Subcutaneous abdominal adipose tissue (tissue), 5 donors: ENCODE measurements around the gene SPACA4.
"Not testable (repeated sequence)": the region's sequence is repeated elsewhere in the genome, so short reads cannot be mapped to it uniquely, and the experiment has no call there.

Source experiments
- H3K27ac ChIP-seq: one replicate; pipeline ENCODE4 v1.7.0; 2013; ENCODE audit warnings: low read depth, mild to moderate bottlenecking, inconsistent platforms, low read length, moderate library complexity
- H3K27me3 ChIP-seq, 5 donors: one replicate each; pipeline ENCODE4 v1.7.0; 2013; ENCODE audit warnings: low read length in 5 of 5, inconsistent platforms in 1 of 5; ENCODE audit not compliant: control insufficient read depth in 5 of 5, insufficient read depth in 4 of 5
- H3K36me3 ChIP-seq, 5 donors: one replicate each; pipeline ENCODE4 v1.7.0; 2013; ENCODE audit warnings: low read length in 5 of 5; ENCODE audit not compliant: control insufficient read depth in 5 of 5, insufficient read depth in 5 of 5
- H3K4me1 ChIP-seq, 5 donors: one replicate each; pipeline ENCODE4 v1.7.0; 2013; ENCODE audit warnings: low read length in 5 of 5, mild to moderate bottlenecking in 3 of 5, moderate library complexity in 1 of 5; ENCODE audit not compliant: control insufficient read depth in 5 of 5, insufficient read depth in 5 of 5
- H3K4me3 ChIP-seq, 5 donors: one replicate each; pipeline ENCODE4 v1.7.0; 2013; ENCODE audit warnings: low read length in 5 of 5, low read depth in 1 of 5
- H3K9ac ChIP-seq, 5 donors: one replicate each; pipeline ENCODE4 v1.7.0; 2013; ENCODE audit warnings: low read length in 5 of 5, mild to moderate bottlenecking in 4 of 5, moderate library complexity in 3 of 5
- H3K9me3 ChIP-seq, 5 donors: one replicate each; pipeline ENCODE4 v1.7.0; 2013; ENCODE audit warnings: low read length in 5 of 5; ENCODE audit not compliant: control insufficient read depth in 5 of 5
- donor health status: healthy.
- donor health status: healthy.
- donor health status: healthy.
- donor health status: healthy.
- donor health status: healthy.

SPACA4 gene

DNA sequence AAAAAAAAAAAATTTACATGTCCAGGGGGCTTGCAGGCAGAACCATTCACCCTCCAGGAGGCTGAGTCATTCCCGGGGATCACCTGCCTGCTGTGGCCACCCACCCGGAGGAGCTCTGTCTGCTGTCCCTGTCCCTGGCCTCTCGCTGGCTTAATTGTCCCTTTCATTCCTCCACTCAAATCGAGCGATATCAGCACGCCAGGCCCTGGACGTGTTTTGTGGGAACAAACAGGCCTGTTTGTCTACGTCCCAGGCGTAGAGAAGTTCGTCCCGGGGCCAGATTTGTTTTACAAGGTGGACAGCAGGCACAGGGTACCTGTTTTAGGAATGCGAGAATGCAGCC lies 33.4 kb upstream of the SPACA4 start:
- Histone ChIP-seq H3K27ac (no peak overlapping the region), H3K4me1 (peaks cover 2 to 10% (median 7%) of the 10 kb centered on the region in 5 donors), H3K4me3 (no peak overlapping the region), H3K9me3 (no peaks in the 10 kb centered on the region), H3K36me3 (no peaks in the 10 kb centered on the region), H3K9ac (no peak overlapping the region), H3K27me3 (peaks cover 0 to 2% (median 0%) of the 10 kb centered on the region in 5 donors)

GRCh38 chr19:48575931-48576622 lies 30.5 kb upstream of the SPACA4 start:
- Histone ChIP-seq H3K9me3 (no peaks in the 10 kb centered on the region), H3K4me1 (peaks cover 0 to 4% (median 0%) of the 10 kb centered on the region in 5 donors), H3K4me3 (no peak overlapping the region), H3K36me3 (no peaks in the 10 kb centered on the region), H3K9ac (no peak overlapping the region), H3K27ac (no peak overlapping the region), H3K27me3 (peaks cover 0 to 2% (median 0%) of the 10 kb centered on the region in 5 donors)

DNA sequence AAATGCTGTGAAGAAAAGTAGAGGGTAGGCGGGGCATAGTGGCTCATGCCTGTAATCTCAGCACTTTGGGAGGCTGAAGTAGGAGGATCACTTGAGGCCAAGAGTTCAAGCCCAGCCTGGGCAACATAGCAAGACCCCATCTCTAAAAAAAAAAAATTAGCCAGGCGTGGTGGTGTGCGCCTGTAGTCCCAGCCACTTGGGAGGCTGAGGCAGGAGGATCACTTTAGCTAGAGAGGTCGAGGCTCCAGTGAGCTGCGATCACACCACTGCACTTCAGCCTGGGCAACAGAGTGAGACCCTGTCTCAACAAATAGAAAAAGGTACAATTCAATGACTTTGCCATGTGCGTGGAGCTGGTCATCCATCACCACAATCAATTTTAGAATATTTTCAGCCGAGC lies 28.6 kb upstream of the SPACA4 start:
- H3K4me1 ChIP-seq, H3K9ac ChIP-seq, H3K27ac ChIP-seq, H3K4me3 ChIP-seq, H3K36me3 ChIP-seq, H3K9me3 ChIP-seq, H3K27me3 ChIP-seq: not testable (repeated sequence)

- no peaks in the 10 kb centered on the region for H3K9me3 ChIP-seq
- H3K4me1 ChIP-seq: peaks cover 0 to 8% (median 2%) of the 10 kb centered on the region in 5 donors
- H3K9ac ChIP-seq: no peak overlapping the region
- no peak overlapping the region for H3K4me3 ChIP-seq
- H3K27me3 ChIP-seq: peaks cover 0 to 2% (median 0%) of the 10 kb centered on the region in 5 donors
- H3K36me3 ChIP-seq: no peaks in the 10 kb centered on the region
- H3K27ac ChIP-seq: no peak overlapping the region
Observed at GRCh38 chr19:48578891-48579290, 27.7 kb upstream of the SPACA4 start.

GRCh38 chr19:48582168-48582567 lies 24.4 kb upstream of the SPACA4 start:
- H3K9ac ChIP-seq: no peak overlapping the region
- H3K4me3 ChIP-seq: no peak overlapping the region
- H3K4me1 ChIP-seq: peaks cover 4 to 18% (median 10%) of the 10 kb centered on the region in 5 donors
- H3K36me3 ChIP-seq: no peaks in the 10 kb centered on the region
- H3K27ac ChIP-seq: no peak overlapping the region
- no peaks in the 10 kb centered on the region for H3K27me3 ChIP-seq
- no peaks in the 10 kb centered on the region for H3K9me3 ChIP-seq

DNA sequence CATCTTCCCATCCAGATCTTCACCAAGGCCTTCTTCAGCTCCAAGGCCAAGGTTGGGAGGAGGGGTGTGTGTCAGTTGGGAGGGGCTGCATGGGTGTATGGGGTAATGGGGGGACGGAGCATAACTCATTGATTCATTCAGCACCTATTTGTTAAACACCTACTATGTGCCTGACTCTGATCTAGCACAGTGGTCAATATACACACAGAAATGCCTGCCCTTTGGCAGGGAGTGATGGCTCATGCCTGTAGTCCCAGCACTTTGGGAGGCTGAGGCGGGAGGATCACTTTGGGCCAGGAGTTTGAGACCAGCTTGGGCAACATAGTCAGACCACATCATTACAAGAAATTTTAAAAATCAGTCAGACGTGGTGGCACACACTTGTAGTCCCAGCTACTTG lies 19.2 kb upstream of the SPACA4 start:
- Histone ChIP-seq H3K9ac (no peak overlapping the region), H3K4me1 (peaks cover 4 to 29% (median 19%) of the 10 kb centered on the region in 5 donors), H3K4me3 (no peak overlapping the region), H3K27ac (no peak overlapping the region), H3K27me3 (no peaks in the 10 kb centered on the region), H3K36me3 (no peaks in the 10 kb centered on the region), H3K9me3 (no peaks in the 10 kb centered on the region)

GRCh38 chr19:48588670-48589401 lies 17.7 kb upstream of the SPACA4 start:
- Histone ChIP-seq H3K9ac (peak overlapping the region in 1 of 5 donors; percentile 25), H3K9me3 (no peaks in the 10 kb centered on the region), H3K4me1 (peaks cover 4 to 25% (median 19%) of the 10 kb centered on the region in 5 donors), H3K27ac (no peak overlapping the region), H3K36me3 (no peaks in the 10 kb centered on the region), H3K4me3 (peak overlapping the region; percentile 53 to 67 (median 58)), H3K27me3 (no peaks in the 10 kb centered on the region)

DNA sequence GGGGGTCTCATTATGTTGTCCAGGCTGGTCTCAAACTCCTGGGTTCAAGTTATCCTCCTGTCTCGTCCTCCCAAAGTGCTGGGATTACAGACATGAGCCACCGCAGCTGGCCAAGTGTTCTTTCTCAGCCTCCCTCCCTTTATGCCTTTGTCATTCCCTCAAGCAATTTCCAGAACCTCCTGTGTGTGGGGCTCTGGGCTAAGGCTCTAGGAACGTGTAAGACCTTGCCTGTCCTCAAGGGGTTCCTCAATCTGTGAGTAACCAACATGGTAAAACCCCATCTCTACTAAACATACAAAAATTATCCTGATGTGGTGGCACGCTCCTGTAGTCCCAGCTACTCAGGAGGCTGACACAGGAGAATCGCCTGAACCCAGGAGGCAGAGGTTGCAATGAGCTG lies 15.5 kb upstream of the SPACA4 start:
- Histone ChIP-seq H3K27ac (no peak overlapping the region), H3K4me3 (no peak overlapping the region), H3K9ac (no peak overlapping the region), H3K36me3 (no peaks in the 10 kb centered on the region), H3K27me3 (no peaks in the 10 kb centered on the region), H3K4me1 (peaks cover 0 to 19% (median 15%) of the 10 kb centered on the region in 5 donors), H3K9me3 (no peaks in the 10 kb centered on the region)

- no peaks in the 10 kb centered on the region for H3K4me1 ChIP-seq
- H3K36me3 ChIP-seq: no peaks in the 10 kb centered on the region
- H3K9me3 ChIP-seq: no peaks in the 10 kb centered on the region
- no peak overlapping the region for H3K27ac ChIP-seq
- peaks cover 2 to 11% (median 6%) of the 10 kb centered on the region in 5 donors for H3K27me3 ChIP-seq
- no peak overlapping the region for H3K9ac ChIP-seq
- H3K4me3 ChIP-seq: no peak overlapping the region
Observed at GRCh38 chr19:48595171-48595570, 11.4 kb upstream of the SPACA4 start.

DNA sequence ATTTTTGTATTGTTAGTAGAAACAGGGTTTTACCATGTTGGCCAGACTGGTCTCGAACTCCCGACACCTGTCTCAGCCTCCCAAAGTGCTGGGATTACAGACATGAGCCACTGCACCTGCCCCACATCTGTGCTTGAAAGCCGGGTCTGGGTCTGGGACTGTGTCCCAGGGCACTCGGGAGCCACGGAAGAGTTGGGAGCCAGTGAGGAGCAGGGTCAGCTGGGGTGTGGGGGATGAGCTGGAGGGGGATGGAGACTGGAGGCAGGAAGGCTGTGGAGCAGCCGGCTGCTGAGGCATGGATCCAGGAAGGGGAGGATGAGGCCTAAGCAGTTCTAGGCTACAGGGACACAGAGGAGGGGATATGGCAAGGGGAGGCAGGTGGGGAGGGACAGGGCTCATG lies 10.7 kb upstream of the SPACA4 start:
- Histone ChIP-seq H3K9ac (no peak overlapping the region), H3K36me3 (no peaks in the 10 kb centered on the region), H3K9me3 (no peaks in the 10 kb centered on the region), H3K4me3 (no peak overlapping the region), H3K27me3 (peaks cover 2 to 11% (median 8%) of the 10 kb centered on the region in 5 donors), H3K27ac (no peak overlapping the region), H3K4me1 (no peaks in the 10 kb centered on the region)
